22Rv1 (cell line): ENCODE data around the gene ANKH.
"Not testable (repeated sequence)": the region's sequence is repeated elsewhere in the genome, so short reads cannot be mapped to it uniquely, and the experiment has no call there.

ENCODE experiments used
- H3K27ac ChIP-seq: fragments of 450-650 bp; 2 replicates; pipeline ENCODE4 v1.5.1; 2017
- ZFX ChIP-seq: fragments of 450-650 bp; IDR thresholded peaks from 2 replicates; pipeline ENCODE4 v1.6.1; 2017; ENCODE audit warnings: antibody characterized with exemption, borderline replicate concordance
- TF ChIP-seq, protein P1 (sequence below): fragments of 450-650 bp; IDR thresholded peaks from 2 replicates; pipeline ENCODE4 v1.5.1; 2017; ENCODE audit warnings: mild to moderate bottlenecking

Gene ANKH

DNA sequence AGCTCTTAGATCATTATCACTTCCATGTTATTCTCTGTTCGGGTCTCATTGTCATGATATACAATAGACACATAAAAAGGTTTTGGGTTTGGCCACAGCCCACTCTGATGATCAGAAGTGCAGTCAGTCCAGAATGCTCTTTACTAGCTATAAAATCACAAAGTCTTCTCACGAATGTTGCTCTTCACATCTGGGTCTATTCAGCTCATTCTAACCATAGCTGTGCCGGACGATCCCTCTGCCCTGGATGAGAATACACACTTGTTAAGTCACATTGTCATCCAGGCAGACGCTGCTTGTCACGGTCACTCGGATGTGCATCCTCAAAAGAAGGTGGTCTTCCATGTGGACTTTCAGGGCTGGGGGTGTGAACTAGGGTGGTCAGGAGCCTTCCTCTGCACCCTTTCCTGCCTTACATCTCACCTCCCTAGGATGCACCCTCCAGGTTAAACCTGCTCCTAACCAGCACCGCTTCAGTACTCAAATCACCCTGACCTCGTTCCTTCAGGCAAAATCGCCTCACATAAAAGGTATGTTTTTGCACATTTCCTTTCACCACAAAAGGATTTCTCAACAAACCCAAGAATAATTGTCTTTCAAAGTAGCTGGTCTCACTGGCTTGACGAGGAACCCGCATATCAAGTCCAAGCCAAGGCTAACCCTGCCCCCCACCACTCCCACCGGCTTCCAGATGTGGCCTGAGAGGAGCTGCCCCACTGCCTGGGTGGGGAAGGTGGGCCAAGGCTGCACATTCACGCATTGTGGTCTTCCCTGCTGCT lies 21.9 kb downstream of the ANKH start:
- no peak for TF ChIP-seq ZFX
- TF ChIP-seq, protein P1, sequence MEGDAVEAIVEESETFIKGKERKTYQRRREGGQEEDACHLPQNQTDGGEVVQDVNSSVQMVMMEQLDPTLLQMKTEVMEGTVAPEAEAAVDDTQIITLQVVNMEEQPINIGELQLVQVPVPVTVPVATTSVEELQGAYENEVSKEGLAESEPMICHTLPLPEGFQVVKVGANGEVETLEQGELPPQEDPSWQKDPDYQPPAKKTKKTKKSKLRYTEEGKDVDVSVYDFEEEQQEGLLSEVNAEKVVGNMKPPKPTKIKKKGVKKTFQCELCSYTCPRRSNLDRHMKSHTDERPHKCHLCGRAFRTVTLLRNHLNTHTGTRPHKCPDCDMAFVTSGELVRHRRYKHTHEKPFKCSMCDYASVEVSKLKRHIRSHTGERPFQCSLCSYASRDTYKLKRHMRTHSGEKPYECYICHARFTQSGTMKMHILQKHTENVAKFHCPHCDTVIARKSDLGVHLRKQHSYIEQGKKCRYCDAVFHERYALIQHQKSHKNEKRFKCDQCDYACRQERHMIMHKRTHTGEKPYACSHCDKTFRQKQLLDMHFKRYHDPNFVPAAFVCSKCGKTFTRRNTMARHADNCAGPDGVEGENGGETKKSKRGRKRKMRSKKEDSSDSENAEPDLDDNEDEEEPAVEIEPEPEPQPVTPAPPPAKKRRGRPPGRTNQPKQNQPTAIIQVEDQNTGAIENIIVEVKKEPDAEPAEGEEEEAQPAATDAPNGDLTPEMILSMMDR = no peak
- H3K27ac ChIP-seq = no peak overlapping the region

DNA sequence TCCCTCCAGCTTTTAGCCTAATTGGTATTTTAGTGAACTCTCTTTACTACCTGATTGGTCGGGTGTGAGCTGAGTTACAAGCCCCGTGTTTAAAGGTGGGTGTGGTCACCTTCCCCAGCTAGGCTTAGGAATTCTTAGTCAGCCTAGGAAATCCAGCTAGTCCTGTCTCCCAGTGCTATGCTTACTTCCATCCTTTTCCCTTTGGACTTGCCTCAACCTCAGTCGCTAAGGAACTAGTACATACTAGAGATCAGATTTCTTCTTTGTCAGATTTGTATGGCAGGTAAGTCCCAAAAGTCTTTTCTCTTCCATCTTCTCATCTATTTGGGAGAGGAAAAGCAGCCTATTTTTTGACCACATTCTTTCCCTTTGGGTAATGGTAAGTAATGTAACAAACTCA lies 22.6 kb downstream of the ANKH start:
- H3K27ac ChIP-seq = not testable (repeated sequence)

DNA sequence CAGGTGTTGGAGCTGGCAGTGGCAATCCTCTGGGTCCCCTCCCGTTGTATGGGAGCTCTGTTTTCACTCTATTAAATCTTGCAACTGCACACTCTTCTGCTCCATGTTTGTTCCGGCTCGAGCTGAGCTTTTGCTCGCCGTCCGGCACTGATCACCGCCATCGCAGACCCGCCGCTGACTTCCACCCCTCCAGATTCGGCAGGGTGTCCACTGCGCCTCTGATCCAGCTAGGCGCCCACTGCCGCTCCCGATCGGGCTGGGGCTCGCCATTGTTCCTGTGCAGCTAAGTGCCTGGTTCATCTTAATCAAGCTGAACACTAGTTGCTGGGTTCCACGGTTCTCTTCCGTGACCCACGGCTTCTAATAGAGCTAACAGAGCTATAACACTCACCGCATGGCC lies 23.2 kb downstream of the ANKH start:
- H3K27ac ChIP-seq = no peak overlapping the region
- TF ChIP-seq, protein P1 = no peak
- TF ChIP-seq ZFX = no peak

DNA sequence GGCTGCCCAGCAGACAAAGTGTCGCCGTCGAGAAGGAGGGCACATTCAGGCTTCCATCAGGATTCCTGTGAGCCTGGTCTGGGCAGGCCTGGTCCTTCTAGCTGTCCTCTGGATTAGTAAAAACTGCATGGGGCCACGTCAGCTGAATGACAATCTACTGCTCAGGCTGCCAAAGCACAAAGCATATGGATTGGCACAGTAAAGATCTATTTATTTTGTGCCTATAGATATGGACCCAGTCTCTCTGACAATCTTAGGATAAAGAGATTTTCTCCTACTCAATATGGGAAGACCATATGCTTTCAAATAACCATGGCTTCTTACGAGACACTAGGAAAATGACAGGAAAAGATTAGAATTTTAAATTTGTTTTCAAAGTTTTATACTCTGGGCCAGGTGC lies 24.1 kb downstream of the ANKH start:
- TF ChIP-seq ZFX = no peak
- TF ChIP-seq, protein P1 = no peak
- H3K27ac ChIP-seq = no peak overlapping the region

DNA sequence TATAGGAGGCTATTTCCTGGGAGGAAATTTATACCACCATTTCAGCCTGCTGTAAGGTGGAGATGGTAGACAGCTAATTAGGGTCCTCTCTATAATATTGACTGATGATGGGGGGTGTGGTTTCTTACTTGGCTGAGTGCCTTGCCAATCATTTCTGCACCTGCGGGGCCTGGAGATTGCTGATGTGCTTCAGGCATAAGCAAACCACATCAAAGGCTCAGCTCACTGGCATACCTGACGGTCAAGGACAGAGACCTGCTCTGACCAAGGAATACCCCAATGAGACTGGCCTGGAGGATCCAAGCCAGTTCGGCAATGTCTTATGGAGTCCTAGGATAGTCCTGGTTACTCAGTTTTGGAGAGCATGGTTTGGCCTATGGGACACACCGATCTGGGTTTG lies 29.5 kb downstream of the ANKH start:
- TF ChIP-seq, protein P1 = no peak
- no peak for TF ChIP-seq ZFX
- no peak overlapping the region for H3K27ac ChIP-seq

DNA sequence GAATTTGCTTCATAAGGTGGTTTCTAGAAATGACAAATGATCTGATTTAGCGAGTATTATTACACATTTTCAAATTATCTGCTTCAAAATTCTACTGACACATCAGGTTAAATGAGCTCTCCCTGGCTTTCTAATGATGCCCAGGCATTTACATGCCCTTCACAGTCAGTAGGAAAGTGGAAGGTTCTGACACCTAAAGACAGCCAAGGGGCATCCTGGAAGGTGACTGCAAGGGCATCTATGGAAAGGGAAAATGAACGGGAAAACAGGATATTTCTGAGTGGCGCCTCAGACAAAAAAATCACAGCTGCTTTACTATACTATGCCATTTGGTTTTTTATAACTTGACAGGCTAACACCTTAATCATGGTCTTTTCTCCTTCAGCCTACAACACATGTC lies 31.0 kb downstream of the ANKH start:
- TF ChIP-seq, protein P1 = no peak
- no peak overlapping the region for H3K27ac ChIP-seq

DNA sequence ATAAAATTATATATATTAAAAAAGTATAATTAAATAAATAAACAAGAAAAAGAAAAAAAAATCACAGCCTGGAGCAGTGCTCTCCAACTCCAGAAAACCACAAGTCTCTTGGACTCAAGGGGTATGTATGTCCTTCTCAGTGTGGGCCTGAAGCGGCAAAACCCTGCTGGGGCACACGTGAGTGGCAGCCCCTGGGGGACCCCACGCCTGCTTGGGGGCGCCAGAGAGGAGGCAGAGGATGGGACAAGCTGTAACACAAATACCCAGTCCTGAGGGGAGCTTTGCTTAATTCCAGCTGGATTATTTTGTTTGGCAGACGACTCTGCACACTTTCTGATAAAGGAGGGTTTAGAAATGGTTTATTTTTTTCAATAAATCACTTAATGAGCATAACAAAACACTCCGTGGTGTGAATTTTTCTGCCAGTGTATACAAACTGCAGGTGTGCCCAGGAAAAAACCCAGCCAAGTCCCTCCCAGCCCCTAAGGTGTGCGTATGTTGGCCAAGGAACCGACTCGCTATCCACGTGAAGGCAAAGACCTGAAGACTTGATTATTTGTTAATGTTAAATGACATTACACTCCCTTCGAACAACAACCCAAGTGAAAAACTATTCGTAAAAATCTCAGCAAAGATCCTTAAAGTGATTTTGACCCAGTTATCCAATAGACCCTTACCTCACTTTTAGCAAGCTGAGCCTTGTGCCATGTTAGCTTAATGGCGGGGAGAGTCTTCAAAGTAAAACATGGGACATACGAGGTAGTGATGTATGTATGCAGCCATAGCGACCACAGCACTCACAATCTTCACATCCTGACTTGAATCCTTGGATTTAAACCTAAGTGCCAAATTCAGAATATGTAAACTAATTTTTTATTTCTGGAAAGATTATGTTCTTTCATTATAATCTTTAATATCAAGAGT lies 32.9 kb downstream of the ANKH start:
- H3K27ac ChIP-seq = no peak overlapping the region
- no peak for TF ChIP-seq ZFX
- TF ChIP-seq, protein P1 = no peak

DNA sequence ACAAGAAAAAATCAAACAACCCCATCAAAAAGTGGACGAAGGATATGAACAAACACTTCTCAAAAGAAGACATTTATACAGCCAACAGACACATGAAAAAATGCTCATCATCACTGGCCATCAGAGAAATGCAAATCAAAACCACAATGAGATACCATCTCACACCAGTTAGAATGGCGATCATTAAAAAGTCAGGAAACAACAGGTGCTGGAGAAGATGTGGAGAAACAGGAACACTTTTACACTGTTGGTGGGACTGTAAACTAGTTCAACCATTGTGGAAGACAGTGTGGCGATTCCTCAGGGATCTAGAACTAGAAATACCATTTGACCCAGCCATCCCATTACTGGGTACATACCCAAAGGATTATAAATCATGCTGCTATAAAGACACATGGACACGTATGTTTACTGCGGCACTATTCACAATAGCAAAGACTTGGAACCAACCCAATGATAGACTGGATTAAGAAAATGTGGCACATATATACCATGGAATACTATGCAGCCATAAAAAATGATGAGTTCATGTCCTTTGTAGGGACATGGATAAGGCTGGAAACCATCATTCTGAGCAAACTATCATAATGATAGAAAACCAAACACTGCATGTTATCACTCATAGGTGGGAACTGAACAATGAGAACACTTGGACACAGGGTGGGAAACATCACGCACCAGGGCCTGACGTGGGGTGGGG lies 34.0 kb downstream of the ANKH start:
- H3K27ac ChIP-seq = not testable (repeated sequence)
